GM21529 (cell line): ENCODE measurements around the gene PEDS1.
"Not testable (repeated sequence)": the region's sequence is repeated elsewhere in the genome, so short reads cannot be mapped to it uniquely, and the experiment has no call there.

ENCODE experiments used
- ATAC-seq: cut with Tn5 transposase; IDR thresholded peaks from one replicate; pipeline ENCODE4 v1.9.1; 2021; ENCODE audit not compliant: unreplicated experiment

Gene PEDS1

DNA sequence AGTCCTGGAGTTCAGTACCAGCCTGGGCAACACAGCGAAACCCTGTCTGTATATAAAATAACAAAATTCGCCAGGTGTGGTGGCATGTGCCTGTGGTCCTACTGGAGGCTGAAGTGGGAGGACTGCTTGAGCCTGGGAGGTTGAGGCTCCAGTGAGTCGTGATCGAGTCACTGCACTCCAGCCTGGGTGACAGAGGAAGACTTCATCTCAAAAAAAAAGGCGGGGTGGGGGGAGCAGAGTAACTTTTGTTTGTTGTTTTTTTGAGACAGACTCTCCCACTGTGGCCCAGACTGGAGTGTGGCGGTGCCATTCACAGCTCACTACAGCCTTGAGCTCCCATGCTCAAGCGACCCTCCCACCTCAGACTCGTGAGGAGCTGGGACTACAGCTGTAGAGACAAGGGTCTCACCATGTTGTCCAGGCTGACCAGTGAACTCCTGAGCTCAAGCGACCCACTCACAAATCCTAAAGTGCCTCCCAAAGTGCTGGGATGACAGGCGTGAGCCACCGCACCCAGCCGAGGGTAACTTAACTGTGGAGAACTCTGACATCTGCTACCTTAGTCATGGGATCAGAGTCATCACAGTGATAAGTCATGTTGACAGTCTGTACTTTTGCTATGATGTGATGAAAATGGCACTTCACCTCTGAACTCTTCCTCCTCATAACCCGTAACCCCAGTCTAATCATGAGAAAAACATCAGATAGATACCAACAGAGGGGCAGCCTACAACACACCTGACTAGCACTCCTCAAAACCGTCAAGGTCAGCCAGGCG is 16.5 kb downstream of the PEDS1 start:
- ATAC-seq, result no peak

DNA sequence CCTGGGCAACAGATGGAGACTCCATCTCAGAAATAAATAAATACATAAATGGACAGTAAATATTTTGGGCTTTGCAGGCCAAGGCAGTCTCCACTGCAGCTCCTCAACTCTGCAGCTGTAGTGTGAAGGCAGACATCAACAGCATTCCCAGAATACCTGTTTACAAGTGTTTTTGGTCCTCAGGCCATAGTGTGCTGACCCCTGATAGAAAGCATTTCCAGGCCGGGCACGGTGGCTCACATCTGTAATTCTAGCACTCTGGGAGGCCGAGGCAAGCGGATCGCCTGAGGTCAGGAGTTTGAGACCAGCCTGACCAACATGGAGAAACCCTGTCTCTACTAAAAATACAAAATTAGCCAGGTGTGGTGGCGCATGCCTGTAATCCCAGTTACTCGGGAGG is 18.4 kb downstream of the PEDS1 start:
- ATAC-seq, result not testable (repeated sequence)

DNA sequence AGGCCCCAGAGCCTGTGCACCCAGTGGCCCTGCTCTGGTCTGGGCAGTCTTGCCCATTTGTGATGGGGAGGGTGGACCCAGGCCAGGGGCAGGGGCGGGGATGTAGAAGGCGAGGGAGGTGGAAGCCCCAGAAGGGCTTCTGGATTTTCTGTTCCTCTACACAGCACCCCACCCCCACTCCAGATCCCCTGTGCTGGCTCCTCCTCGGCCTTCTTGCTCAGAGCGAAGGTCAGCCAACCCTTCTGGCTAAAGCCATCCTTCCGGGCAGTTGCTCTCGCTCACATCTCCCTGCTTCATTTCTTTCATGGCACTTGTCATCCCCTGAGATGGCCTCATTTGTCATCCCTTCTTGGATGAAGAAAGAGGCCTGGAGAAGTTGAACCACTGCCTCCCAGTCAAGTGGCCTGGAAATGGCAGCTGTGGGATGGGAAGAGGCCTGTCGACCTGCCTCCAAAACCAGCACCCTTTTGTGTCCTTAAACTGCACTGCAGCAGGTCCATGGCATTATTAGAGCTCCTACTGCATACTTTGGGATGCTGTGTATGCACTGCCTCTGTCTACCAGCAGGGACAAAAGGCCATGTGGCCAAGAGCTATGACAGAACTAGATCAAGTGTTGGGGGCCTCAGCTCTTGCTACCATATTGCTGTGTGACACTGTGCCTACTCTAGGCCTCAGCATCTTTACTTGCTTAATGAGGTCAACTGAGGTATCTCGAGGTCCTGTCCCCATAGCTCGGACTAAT is 19.9 kb downstream of the PEDS1 start:
- no peak for ATAC-seq

DNA sequence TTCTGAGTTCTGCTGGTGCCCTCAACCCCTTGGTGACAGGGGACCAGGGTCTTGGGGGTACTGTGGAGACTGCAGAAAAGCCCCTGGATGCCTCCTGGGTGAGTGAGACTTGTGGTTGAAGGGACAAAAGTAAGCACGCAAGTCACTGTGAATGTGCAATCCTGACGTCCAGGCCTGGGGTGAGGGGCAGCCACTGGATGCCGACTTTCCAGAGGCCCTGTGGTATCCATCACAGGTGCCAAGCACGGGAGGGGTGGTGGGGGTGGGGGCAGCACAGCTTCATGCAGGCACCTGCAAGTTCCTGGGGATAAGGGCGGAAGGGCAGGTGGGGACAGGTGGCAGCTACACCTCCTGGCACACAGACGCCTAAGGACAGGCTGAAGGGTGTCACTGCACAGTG is 20.5 kb downstream of the PEDS1 start:
- ATAC-seq, result no peak

- no peak for ATAC-seq
Measured at GRCh38 chr20:50130995-50131394, 22.5 kb downstream of the PEDS1 start.

DNA sequence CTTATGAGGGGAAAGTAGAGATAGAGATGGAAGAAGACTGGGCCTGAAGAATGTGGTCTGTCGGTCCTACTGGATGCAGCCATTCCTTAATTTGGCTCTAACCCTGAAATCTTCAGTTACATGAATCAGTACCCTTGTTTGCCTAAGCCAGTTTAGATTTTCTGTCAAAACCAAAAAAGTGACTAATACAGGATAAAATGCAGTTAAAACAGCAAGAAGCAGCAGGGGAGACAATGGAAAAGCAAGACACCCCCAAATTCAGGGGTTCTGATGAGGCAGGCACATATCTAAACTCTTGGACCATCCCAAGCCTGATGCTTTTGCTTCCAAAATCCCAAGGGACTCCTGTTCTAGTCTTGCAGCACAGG is 23.2 kb downstream of the PEDS1 start:
- no peak for ATAC-seq

DNA sequence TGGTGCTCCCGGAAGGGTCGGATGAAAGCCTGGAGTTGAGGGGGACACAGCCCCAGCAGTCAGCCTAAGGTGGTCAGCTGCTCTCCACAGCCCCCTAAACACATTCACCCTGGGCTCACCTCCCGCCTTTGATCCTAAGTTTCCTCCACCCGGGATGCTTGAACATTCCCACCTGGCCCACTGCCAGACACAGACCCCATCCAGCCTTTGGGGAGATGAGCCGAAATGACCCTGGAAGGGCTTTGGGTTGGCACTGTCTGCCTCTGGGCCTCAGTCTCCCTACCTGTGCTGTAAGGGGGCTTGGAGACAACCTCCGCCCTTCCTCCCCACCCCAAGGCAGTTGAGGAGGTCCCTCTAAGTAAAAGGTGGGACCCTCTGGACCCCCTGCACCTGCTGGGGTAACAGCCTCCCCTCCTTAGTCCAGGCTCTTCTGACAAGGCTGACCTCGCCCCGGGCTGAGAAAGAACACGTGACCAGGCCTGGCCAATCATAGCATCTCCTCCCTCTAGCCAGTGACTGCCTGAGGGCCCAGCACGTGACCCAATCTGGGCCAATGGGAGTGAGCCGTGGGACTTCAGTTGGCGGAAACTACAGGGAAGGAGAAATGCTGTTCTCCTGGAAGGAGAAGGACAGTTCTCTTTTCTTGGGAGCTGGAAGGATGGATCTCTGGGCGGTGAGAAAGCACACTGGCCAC is 23.7 kb downstream of the PEDS1 start:
- no peak for ATAC-seq

DNA sequence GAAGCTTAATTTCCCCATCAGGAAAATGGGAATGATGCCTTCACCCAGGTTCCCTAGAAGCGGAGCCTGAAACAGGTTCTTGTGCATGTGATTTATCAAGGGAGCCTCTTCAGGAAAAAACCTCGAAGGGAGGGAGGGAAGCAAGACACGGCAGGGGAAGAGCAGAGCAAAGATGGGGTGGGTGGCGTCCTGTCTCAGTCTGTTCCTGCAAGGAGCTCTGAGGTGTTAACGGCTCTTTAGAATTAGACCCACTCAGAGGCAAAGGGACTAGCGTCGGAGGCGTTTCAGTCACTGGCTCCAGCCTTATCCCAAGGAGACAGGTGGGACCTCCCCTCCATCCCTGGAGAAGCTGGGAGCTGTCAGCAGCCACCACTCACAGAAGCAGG is 25.0 kb downstream of the PEDS1 start:
- no peak for ATAC-seq

DNA sequence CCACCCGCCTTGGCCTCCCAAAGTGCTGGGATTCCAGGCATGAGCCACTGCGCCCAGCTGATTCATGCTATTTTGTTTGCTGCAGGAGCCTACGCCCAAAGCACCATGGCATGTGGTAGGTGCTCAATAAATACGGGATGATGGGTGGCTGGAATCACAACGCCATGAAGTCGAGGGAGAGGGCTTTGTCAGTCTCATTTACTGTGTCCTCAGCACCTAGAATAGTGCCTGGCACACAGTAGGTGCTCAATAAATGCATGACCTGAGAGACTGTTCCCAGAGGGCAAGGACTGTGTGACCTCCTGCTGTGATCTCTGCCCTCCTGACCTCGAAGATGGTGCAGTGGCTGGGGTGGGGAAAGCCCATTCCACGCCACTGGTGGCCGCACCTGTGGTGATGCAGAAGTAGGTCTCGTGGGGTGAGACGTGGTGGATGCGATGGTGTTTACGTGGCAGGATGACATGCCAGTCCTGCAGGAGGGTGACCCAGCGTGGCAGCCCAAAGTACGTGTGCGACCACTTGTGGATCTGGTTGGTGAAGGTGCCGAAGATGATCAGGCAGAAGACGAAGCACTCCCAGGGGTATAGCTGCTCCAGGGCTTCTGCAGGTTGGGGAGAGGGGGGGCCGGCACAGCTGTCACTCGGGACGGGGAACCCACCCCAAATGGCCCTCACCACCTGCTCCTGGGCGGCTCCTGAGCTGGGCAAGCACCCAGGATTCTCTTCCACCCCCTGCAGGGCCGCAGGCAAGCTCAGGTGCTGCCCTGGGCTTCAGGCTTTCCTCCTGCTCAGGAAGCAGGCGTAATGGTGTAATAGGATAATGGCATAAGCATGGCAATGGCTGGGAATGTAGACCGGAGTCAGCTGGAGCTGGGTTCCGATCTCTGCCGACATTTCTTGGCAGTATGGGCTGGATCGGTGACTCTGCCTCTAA is 25.7 kb downstream of the PEDS1 start:
- no peak for ATAC-seq

GRCh38 chr20:50126662-50127061 is 26.9 kb downstream of the PEDS1 start:
- ATAC-seq, result no peak

GRCh38 chr20:50125279-50125678 is 28.2 kb downstream of the PEDS1 start:
- ATAC-seq, result no peak

- ATAC-seq, result no peak
Measured at GRCh38 chr20:50124496-50124895, 29.0 kb downstream of the PEDS1 start.

- ATAC-seq, result no peak
Measured at GRCh38 chr20:50123418-50123817, 30.1 kb downstream of the PEDS1 start.

DNA sequence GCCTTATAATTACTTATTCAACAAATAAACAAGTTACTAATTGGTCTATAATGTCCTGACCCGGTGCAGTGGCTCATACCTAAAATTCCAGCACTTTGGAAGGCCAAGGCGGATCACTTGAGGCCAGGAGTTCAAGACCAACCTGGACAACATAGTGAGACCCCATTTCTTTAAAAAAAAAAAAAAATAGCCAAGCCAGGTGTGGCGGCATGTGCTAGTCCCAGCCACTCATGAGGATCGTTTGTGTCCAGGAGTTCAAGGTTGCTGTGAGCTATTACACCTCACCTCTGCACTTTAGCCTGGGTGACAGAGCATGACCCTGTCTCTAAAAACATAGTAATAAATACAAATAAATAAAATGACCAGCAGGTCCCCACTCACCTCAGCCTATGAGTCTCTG is 30.8 kb downstream of the PEDS1 start:
- ATAC-seq, result no peak

GRCh38 chr20:50121858-50122271 is 31.7 kb downstream of the PEDS1 start:
- no peak for ATAC-seq

DNA sequence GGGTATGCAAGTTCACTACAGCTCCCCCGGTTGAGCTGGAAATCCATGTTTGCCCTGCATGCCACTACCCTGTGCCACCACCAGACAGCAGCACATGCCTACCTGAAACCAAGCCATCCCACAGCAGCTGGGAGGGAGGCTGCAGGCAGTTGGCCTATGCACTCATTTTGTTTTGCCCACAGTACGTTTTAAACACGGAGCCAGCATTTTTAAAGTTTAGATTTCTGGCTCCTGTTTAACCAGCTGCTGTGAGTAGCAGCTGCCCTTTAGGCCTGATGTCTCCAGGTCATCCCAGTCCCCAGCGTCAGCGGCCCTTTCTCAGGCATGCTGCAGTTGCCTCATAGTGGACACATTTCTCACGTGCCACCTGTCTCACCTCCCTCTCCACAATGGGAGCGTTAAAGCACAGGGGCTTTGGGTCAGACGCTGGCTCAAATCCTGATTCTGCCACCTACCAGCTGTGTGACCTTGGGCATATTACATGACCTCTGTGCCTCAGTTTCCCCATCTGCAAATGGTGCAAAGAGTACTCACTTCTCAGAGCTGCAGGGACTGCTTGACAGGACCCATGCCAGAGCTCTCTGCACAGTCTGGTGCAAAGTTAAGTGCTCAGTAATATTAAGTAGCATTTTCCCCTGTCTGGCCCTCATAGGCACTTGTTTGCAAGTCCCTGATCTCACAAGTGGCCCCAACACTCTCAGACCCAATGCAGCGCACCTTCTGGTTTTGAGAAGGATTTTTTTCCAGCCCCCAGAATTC is 32.4 kb downstream of the PEDS1 start:
- ATAC-seq, result no peak

DNA sequence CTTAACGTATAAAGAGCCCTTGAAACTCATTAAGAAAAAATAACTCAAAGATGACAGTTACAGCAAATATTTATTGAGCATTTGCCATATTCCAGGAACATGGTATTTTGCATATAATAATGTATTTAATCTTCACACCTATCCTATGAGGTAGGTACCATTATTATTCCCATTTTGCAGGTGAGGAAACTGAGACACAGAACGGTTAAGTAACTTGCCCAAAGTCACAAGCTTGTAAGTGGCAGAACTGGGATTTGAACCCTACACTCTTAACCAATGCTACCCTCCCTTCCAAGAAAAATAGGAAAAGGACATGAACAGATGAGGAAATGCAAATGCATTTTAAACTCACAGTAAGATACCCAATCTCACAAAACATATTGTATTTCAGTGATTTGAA is 35.3 kb downstream of the PEDS1 start:
- no peak for ATAC-seq

- no peak for ATAC-seq
Measured at GRCh38 chr20:50116368-50116999, 37.0 kb downstream of the PEDS1 start.

DNA sequence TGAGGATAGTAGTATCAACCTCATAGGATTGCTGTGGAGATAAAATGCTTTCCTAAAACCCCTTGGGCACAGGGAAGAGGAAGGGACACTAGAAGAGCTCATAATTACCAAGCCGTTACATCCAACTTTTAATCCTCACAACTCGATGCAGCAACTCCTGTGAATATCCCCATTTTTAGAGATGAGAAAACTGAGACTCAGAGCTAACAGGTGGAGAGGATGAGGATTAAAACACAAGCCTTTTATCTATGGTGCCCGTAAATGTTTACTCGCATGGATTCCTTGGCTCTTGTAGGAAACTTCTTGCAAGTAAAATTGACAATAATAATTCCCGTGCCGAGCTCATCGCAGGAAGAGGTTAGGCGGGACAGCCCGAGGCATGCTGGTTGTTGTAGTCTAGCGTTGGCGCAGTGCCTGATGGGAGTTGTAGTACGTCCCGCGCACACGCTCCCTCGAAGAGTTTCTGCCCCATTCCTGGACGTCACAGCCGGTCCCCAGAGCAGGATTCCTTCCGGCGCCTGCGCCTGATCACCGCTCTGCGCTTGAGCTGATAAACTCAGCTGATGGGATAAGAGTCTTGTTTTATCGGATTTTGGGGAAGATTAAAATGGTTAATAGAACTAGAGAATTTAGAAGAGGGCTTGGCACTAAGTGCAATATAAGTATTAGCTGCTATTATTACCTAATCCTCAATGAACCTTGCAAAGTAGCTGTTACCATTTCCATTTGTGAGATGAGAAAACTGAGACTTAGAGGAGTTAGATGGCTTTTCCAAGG is 37.7 kb downstream of the PEDS1 start:
- peak; percentile 74 for ATAC-seq
